ENCODE measurements around the gene HECTD1.

DNA sequence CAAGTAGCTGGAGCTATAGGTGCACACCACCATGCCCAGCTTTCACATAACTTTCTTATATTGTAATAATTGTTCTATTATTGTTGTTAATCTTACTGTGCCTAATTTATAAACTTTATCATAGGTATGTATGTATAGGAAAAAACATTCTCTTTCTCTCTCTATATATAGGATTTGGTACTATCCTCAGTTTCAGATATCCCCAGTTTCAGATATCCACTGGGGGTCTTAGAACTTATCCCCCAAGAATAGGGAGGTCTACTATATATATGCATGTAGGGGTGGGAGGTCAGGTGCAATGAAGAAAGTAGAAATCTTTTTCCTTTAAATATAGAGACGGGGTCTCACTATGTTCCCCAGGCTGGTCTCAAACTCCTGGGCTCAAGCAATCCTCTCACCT is 110.5 kb downstream of the HECTD1 start:
- TF ChIP-seq, protein P1, sequence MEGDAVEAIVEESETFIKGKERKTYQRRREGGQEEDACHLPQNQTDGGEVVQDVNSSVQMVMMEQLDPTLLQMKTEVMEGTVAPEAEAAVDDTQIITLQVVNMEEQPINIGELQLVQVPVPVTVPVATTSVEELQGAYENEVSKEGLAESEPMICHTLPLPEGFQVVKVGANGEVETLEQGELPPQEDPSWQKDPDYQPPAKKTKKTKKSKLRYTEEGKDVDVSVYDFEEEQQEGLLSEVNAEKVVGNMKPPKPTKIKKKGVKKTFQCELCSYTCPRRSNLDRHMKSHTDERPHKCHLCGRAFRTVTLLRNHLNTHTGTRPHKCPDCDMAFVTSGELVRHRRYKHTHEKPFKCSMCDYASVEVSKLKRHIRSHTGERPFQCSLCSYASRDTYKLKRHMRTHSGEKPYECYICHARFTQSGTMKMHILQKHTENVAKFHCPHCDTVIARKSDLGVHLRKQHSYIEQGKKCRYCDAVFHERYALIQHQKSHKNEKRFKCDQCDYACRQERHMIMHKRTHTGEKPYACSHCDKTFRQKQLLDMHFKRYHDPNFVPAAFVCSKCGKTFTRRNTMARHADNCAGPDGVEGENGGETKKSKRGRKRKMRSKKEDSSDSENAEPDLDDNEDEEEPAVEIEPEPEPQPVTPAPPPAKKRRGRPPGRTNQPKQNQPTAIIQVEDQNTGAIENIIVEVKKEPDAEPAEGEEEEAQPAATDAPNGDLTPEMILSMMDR (IDR thresholded peaks at IDR 0.05) = no peak
- TF ChIP-seq GABPA (IDR thresholded peaks at IDR 0.05; ENCODE audit: low read depth) (no peak), FOXJ3 (CRISPR knock-in tag; IDR thresholded peaks at IDR 0.05) (no peak), FOXM1 (IDR thresholded peaks at IDR 0.05; ENCODE audit: low read depth) (no peak)
